LNCaP clone FGC (cell line): Measurements from ENCODE around the gene OR2W3.

Experiments
- DNase-seq: peaks from one replicate; pipeline ENCODE4 v3.0.0-alpha.2; 2011; ENCODE audit warnings: low read depth
- H3K4me3 ChIP-seq: 2 replicates; pipeline ENCODE4 v1.5.1; 2011; ENCODE audit warnings: mild to moderate bottlenecking, low read depth, low read length, control low read depth
- TF ChIP-seq, protein P1 (sequence below): IDR thresholded peaks from 2 replicates; pipeline ENCODE4 v1.5.1; 2012; ENCODE audit warnings: mild to moderate bottlenecking; ENCODE audit not compliant: control insufficient read depth, insufficient read depth; ENCODE audit errors: extremely low read depth

The OR2W3 gene

DNA sequence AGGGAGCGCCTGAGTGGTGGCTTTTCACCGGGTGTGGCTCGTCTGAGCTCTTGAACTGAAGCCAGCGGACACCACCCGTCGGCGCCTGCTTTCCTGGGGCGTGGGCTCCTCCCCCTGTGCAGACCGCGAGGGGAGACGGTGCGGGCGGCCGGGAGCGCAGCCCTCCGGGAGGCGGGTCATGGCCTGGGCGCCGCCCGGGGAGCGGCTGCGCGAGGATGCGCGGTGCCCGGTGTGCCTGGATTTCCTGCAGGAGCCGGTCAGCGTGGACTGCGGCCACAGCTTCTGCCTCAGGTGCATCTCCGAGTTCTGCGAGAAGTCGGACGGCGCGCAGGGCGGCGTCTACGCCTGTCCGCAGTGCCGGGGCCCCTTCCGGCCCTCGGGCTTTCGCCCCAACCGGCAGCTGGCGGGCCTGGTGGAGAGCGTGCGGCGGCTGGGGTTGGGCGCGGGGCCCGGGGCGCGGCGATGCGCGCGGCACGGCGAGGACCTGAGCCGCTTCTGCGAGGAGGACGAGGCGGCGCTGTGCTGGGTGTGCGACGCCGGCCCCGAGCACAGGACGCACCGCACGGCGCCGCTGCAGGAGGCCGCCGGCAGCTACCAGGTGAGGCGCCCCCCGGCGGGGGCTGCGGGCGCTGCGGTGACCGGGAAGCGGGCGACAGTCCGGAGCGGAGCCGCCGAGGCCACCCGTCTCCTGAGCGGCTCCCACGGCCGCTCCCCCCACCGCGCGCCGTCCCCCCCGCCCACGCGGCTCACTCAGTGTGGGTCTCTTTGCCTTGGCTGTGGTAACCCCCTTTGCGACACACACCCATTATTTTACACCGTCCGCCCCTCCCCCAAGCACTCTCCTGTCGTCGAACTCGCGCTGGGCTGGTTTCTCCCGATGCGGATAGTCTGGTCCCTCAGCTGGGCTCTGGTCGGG lies 38.1 kb upstream of the OR2W3 start, which contains the start of gene TRIM58:
Gene TRIM58 (plus strand): TSS at position 119 of the 916 bp plus-strand sequence. CDS start 60 bp downstream, at position 179.
- no peak for DNase-seq
- TF ChIP-seq, protein P1, sequence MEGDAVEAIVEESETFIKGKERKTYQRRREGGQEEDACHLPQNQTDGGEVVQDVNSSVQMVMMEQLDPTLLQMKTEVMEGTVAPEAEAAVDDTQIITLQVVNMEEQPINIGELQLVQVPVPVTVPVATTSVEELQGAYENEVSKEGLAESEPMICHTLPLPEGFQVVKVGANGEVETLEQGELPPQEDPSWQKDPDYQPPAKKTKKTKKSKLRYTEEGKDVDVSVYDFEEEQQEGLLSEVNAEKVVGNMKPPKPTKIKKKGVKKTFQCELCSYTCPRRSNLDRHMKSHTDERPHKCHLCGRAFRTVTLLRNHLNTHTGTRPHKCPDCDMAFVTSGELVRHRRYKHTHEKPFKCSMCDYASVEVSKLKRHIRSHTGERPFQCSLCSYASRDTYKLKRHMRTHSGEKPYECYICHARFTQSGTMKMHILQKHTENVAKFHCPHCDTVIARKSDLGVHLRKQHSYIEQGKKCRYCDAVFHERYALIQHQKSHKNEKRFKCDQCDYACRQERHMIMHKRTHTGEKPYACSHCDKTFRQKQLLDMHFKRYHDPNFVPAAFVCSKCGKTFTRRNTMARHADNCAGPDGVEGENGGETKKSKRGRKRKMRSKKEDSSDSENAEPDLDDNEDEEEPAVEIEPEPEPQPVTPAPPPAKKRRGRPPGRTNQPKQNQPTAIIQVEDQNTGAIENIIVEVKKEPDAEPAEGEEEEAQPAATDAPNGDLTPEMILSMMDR = no peak
- no peak within 1 kb of the TSS for H3K4me3 ChIP-seq

DNA sequence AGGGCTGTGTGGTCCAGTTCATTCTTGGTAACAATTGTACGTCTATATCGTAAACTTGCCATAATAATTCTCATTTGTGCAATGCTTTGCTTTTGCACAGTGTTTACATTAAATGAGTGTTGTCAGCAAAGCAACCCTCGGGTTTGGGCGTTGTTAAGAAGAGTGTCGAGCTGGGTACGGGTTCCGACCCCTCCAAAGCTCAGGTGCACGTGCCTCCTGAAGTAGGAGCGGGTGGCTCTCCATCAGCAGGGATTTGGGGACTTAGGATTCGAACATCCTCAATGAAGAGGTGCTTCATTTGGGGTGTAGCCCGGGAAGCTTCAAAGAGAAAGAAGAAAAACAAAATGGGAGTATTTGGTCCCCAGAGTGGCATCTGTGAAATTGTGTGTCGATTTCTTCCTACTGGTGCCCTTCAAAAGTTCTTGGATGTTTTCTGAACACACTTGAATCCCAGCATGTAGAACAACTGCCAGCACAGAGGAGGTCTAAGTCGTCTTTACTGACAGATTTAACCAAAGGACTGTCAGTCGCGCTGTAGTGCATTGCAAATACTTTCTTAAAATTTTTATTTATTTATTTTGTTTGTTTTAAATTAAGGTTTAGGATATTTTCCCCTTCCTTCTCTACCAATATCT lies 37.3 kb upstream of the OR2W3 start:
- no peak overlapping the region for H3K4me3 ChIP-seq
- TF ChIP-seq, protein P1 = no peak
- DNase-seq = no peak

DNA sequence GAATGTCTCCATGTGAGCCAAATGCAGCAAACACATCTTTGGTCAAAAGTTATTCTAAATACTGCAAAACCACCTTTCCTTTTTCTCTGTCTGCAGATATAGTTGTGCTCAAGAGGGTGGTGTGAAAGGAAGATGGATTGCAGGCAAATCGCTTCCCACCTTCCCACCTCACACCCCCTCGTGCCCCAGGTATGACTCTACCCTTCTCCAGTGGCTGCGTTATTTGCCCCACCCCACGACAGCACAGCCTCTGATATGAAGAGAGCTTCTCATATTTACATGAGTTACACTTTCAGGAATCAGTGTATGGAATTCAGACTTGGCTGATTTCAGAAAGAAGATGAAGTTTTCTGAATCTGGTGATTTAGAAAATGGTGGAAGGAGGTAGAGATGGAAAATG lies 32.6 kb upstream of the OR2W3 start:
- TF ChIP-seq, protein P1 = no peak
- DNase-seq = no peak
- no peak overlapping the region for H3K4me3 ChIP-seq

DNA sequence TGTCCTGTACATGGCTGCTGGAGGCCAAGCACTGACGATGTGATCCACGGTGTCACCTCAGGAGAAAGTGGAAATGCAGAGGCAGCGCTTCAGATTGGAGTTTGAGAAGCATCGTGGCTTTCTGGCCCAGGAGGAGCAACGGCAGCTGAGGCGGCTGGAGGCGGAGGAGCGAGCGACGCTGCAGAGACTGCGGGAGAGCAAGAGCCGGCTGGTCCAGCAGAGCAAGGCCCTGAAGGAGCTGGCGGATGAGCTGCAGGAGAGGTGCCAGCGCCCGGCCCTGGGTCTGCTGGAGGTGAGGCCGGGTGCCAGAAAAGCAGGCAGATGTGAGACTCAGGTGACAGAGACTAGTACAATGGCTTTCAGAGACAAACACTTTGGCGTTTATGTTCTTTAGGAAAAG lies 30.7 kb upstream of the OR2W3 start:
- DNase-seq = no peak
- TF ChIP-seq, protein P1 = no peak
- H3K4me3 ChIP-seq = no peak overlapping the region

DNA sequence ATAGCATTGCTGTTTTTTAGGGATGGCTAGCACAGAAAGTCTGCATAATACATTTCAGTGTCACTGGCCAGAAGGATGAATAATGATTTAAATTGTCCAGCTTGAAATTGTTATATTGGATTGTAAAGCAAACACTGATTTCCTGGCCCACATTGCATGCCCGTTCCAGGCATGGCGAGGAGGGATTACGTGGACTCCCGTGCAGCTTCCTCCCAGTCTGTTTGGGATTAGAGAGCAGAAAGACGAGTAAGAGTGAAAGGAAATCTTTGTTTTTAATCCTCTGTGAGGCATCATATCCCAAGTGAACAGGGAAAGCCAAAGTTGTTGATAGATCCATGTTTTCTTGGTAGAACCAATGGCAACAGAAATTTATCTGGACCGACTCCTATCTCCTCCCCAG lies 30.0 kb upstream of the OR2W3 start:
- DNase-seq = no peak
- no peak overlapping the region for H3K4me3 ChIP-seq
- TF ChIP-seq, protein P1 = no peak

DNA sequence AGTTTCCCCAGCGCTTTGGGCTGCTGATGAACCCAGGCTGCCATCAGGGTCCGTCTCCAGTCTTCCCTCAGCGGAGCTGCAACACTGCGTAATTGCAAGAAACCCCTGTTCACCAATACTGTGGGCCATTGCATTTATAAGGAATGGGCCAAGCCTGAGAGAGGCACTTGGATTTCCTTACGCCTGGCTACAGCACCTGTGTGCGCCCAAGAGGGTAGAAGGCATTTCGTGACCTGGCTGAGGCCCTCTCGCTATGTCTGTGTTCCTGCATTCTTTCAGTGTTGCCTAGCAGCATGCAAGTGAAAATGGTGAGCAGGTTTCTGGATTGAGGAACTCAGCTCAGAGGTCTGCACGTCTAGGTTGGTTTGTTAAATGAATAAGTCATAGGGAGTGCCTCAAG lies 12.0 kb upstream of the OR2W3 start:
- H3K4me3 ChIP-seq = no peak overlapping the region
- DNase-seq = no peak
- TF ChIP-seq, protein P1 = no peak
